ENCODE measurements around the gene IL22RA2. TPM values are rescaled to one million over a fixed set of nuclear protein-coding genes. Genes with fewer than 3 reads are reported as not detected.

Gene IL22RA2
- total and polyA plus RNA-seq, 9 of the 15 experiments (the other 6 are each of a cell fraction or from before 2014, with no cell fraction given) = 0.03 TPM; not detected in 8

- no peak for ATAC-seq
- no peak for FAIRE-seq
These were observed 8.6 kb upstream of the IL22RA2 start for GRCh38 chr6:137181891-137182653.

More at GRCh38 chr6:137181891-137182653, 8.6 kb upstream of the IL22RA2 start:
- Histone ChIP-seq H3K9ac (ENCODE audit: insufficient read depth in 1 of 2, low read depth in 2 of 2, low read length in 2 of 2) (no peak overlapping the region), H3K4me2 (ENCODE audit: insufficient read depth, low read length) (no peak overlapping the region), H3K36me3 (ENCODE audit: control insufficient read depth, insufficient read depth, low read length) (no peaks in the 10 kb centered on the region), H3K27me3 (ENCODE audit: control insufficient read depth in 2 of 2, insufficient read depth in 2 of 2, low read length in 2 of 2) (no peaks in the 10 kb centered on the region), H3K9me3 (replicated peaks; ENCODE audit: control insufficient read depth, insufficient read depth, low read depth, low read length) (peaks cover 6% of the 10 kb centered on the region; the same call in 1 of the 2 replicates), H2AFZ (ENCODE audit: low read depth, low read length) (no peak overlapping the region), H3K9me1 (ENCODE audit: control insufficient read depth, insufficient read depth, low read length) (no peaks in the 10 kb centered on the region), H3K4me1 (replicated peaks in 1 of 2; ENCODE audit: control insufficient read depth in 2 of 2, insufficient read depth in 2 of 2, low read length in 2 of 2) (no peaks in the 10 kb centered on the region), H3K27ac (ENCODE audit: extremely low read depth, low read depth, low read length) (no peak overlapping the region), H3K4me3 (no peak overlapping the region), H3K79me2 (ENCODE audit: control insufficient read depth, insufficient read depth, low read length) (no peaks in the 10 kb centered on the region), H4K20me1 (replicated peaks; ENCODE audit: control insufficient read depth, insufficient read depth, low read length) (no peaks in the 10 kb centered on the region)
- in situ Hi-C loops (cut with MboI) (no loop called here), intact Hi-C loops (cut with micrococcal nuclease) (no loop called here)
- TF ChIP-seq FIP1L1 (IDR thresholded peaks at IDR 0.05; ENCODE audit: low read depth, low read length, poor library complexity, severe bottlenecking) (no peak), SMARCC2 (IDR thresholded peaks at IDR 0.05; ENCODE audit: low read depth) (no peak), RNF2 (IDR thresholded peaks at IDR 0.05) (no peak), ARID1B (IDR thresholded peaks at IDR 0.05) (no peak), CHAMP1 (IDR thresholded peaks at IDR 0.05) (no peak)
- POLR2A ChIA-PET = interaction anchor here (0.6 kb wide), 1 partner anchor 405 kb away, joined by 3 read pairs; no protein-coding TSS in a partner anchor
- BruUV-seq (replicated peaks) = no TSS peak
- CTCF ChIA-PET (ENCODE audit: low intra/inter-chr PET ratio) = no interaction called here
- DNase-seq (ENCODE audit: extremely low read depth in 1 of 4, low spot score in 3 of 4) = no peak
- WGBS (ENCODE audit: insufficient coverage, low coverage, missing lambda C conversion rate) = 4% methylated on average over 3 of the region's 3 CpGs

Measured in K562 (cell line).